GM21825 (cell line): ENCODE data around the gene BNIP5.

ENCODE experiments used
- ATAC-seq: cut with Tn5 transposase; IDR thresholded peaks from one replicate; pipeline ENCODE4 v1.9.1; 2021; ENCODE audit warnings: mild to moderate bottlenecking, moderate library complexity; ENCODE audit not compliant: unreplicated experiment

Gene BNIP5

GRCh38 chr6:36269834-36270705 lies 66.6 kb downstream of the BNIP5 start, which contains the start of gene PNPLA1:
Gene PNPLA1 (plus strand): TSS chr6:36270060. CDS start chr6:36270460, 400 bp downstream.
- no peak for ATAC-seq

GRCh38 chr6:36268478-36269275 lies 68.0 kb downstream of the BNIP5 start:
- ATAC-seq = no peak

- no peak for ATAC-seq
Measured at GRCh38 chr6:36267731-36268477, 68.8 kb downstream of the BNIP5 start.

- no peak for ATAC-seq
Measured at GRCh38 chr6:36266913-36267644, 69.6 kb downstream of the BNIP5 start.
